ENCODE measurements around the gene FCHO2.

The FCHO2 gene

DNA sequence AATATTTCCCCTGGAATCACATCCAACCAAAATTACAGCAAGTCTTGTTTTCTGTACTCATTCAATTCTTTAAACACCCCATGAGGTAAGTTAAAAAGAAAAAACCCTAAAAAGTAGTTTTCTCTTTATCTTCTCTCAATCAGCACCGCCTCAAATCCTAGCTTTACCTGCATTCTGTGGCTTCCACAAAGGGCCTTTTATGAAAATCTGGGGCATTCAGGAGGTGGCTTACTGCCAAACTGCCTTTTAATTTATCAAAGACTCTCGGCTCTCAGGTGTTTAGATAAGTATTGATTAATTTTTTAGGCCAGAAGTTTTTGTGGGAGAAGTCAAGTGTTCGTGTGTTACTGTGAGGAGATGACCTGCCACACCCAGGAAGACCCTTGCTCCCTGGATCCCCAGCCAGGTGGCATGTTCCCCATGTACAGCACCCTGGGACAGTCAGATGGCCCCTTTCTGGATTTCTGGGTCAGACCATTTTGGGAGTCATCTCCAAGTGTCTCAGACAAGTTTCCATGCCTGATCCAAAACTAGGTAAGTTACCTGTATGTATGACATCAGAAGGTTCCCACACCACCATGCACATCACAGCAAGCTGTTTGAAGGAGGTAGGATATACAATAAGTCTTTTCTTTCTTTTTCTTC, 158.3 kb downstream of the FCHO2 start:
- DNase-seq, result no peak

DNA sequence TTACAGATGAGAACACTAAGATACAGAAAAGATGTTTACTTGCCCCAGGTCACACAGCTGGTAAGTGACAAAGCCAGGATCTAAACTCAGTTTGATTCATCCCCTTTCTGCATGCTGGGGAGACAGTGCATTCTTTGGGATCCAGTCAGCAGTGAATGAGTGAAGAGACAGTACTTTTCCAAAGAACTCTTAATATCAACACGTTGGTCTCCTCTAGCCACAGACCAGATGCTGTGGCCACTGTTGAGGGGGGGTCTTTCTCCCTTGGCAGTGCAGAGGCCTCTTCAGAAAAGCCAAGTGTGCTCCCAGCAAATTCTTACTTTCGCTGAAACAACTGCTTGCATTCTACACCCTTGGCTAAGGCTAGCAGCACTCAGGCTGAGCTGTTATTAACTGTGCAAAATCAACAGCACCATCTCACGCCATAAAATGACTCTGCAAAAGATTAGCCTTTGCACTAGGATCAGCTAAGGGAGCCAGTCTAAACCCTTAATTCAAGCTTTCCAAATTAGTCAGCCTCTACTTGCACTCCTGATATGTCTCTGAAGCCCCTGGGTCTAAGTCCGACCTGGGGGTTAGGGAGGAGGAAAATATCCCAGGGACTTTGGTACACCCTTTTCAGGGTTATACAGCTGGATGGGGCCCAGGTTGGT, 159.7 kb downstream of the FCHO2 start:
- no peak for DNase-seq

DNA sequence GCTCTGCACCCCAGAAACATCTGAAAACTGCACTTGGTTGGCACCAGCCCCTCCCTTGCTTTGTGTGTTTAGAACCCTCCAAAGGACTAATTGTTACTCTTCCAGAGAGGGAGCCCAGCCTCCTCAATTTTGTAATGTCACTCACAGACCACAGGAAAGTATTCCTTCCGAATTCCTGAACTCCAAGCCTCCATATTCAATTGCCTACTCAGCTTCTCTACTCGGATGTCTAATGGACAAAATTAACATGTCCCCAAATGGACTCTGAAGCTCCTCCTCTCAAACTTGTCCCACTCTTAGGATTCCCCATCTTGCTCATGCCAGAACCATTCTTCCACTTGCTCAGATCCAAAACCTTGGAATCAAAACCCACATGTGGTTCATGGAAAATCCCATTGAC, 160.7 kb downstream of the FCHO2 start:
- DNase-seq, result no peak

DNA sequence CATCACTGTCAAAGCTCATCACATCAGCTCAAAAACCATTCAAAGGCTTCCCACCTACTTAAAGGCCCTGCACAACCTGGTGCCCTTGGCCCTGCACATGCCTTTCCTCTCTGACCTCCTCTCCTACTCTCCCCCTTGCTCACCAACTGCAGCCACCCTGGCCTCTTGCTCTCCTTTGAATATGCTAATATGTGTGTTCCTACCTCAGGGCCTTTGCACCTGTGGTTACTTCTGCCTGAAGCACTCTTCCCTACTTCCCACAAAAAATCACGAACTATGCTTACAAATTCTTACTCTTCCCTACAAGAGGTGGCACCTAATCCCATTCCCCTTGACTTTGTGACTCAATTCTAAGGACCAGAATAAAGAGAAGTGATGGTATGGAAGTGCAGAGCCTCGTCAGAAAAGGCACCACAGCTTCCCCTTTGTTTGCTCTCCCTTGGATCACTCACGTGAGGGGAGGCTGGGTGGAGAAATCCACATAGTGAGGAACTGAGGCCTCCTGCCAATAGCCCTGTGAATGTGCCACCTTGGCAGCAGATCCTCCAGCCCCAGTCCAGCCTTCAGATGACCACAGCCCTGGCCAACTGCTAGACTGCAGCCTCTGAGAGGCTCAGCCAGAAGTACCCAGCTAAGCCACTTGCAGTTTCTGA, 161.4 kb downstream of the FCHO2 start:
- DNase-seq, result no peak

DNA sequence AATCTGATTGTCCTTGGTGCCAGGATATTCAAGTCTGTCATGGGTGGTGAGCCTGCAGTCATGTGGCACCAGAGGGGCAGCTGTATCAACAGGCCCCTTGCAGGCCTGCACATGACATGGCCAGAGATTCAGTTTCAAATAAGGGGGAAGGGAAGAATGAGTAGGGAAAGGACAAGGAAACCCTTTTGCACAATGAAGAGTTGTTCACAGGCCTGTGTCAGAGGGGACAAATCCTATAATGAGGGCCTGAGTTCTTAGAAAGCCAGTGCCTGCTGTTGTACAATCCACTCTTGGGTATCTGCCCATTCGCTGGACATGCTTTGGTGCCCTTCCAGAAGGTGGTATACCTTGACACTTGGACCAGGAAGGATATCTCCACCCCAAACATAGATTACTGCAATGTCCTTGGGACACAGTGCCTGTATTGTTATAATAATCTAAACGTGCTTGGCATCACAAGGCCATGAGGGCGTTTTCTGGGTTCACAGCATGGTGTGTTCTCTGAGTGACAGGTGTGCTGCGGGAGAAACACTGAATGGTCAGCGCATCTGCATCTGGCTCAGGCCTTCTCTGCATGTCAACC, 162.6 kb downstream of the FCHO2 start:
- no peak for DNase-seq

DNA sequence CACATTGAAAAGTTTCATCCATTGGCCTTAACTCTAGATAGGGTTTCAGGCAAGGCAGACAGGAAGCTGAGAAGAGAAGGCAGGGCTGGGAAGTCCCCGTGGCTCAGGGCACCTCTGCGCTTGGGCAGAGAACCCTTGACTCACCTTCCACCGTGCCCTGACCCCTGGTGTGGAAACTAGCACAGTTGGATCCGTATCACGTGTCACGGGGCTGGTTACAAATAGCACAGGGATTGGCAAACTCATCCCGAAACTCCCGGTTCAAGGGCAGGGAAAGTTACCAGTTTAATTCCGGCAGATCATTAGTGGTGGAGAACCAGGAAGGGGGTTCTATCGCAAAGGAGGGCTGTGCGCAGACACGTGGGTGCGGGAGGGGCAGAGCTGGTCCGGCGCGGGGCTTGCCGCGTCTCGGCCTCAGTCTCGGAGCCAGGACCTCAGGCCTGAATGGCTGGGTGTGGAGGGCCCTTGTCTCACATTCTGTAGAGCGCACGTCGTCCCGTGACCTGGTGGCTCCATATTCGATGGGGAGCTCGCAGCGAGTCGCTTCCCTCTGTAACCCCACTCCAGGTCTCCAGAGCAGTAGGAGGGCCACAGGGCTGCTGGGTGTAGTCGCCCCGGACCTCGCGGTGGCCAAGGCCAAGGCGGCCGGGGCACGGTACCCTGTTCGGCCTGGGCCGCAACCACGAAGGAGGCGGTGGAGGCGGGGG, 163.8 kb downstream of the FCHO2 start:
- DNase-seq, result no peak

DNA sequence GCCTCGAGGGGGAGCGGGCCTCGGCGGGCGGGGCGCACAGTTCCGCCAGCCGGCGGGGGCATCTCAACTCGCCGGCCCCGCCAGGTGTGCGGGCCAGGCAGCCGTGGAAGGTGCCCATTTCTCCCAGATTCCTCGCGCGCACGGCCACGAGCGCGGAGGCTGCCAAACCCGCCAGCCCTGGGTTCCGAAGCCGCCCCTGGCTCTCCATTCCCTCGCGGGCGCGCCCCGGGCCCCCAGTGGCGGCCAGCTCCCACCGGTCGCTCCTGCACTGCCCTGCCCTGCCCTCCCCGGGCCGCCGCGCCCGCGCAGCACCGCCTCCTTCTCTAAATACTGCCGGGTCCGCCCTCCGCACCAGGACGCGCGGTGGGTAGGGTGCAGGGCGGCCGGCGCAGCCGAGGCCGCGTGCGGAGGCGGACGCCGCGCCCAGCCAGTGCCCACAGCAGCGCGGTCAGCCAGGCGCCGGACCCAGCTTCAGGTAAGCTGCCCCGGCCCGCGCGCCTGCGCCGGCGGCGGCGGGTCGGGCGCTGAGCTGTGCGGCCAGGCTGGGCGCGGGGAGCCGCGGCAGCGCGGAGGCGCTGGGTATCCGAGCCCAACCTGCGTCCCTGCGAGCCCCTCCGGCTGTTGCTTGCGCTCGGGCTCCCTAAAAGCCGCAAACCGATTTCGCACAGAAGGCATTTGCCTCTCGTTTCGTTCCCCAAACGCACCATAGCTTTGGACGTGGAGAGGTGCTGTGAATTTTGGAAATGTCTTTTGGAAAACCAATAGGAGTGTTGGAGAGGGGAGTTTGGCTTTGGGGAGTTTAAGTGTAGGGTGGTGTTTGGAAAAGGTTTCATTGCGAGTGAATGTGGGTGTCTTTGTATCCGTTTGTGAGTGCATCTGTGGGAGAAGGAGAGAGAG, 164.6 kb downstream of the FCHO2 start, which contains the start of gene TMEM171:
Gene TMEM171, plus strand, starts transcription at position 354 of the 897 bp plus-strand sequence. CDS start 2,799 bp downstream, outside the sequence.
- DNase-seq, result no peak

DNA sequence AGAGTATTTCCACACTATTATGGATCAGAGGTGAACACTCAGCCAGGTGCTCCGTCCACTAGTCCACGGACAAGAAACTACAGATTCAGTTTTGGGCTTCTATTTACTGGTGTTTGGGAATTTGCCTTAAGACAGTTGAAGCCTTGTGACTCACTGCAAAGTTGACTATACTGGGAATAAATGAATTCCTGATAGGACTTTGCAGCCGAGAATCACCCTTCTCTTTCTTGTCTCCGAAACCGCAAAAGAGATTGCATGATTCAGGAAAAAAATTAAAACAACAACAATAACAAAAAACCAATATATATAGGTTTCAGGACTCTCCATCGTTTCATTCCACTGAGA, 165.2 kb downstream of the FCHO2 start:
- DNase-seq, result no peak

DNA sequence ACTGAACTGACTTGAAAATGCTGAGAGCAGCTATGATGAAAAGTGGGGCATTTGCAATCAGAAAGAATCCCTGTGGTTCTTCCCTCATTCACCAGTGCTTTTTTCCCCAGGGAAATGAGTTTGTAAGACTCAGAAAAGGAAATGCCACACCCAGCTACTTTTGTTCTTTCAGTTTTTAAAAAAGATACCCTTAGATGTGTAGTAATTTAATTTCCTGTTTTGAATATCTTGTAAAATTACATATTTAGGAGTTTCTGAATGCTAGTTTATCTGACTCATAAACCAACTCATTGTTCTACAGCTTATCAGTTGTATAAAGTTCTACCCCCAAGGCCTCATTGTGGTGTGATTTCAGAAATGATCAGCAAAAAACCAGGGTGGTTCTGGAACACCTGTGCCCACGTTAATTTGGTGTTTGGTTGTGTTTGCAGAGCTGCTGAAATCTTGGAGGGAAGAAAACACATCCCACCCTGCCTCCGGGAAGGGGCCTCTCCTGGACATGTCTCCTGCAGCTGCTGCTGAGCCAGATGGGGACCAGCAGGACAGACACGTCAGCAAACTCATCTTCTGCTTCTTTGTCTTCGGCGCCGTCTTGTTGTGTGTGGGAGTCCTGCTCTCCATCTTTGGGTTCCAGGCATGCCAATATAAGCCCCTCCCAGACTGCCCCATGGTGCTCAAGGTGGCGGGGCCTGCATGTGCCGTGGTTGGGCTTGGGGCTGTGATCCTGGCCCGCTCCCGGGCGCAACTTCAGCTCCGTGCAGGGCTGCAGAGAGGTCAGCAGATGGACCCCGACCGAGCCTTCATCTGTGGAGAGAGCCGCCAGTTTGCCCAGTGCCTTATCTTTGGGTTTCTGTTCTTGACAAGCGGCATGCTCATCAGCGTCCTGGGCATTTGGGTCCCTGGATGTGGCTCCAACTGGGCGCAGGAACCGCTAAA, 167.3 kb downstream of the FCHO2 start:
- no peak for DNase-seq

DNA sequence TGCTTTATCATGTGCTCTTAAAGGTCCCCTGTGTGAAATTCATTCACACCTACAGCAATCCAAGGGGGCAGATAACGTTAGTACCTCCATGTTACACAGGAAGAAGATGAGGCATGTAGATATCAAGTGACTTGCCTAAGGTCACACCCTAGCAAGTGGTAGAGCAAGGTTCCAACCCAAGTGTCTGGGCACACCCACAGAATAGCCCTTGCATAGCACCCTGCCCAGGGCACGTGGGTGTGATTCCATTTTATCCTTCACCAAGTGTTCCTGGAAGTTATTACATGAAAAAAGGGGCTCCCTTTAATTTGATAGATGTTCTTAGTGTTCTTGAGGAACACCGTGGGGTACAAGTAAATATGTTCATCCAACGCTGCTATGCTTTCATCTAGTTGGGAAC, 169.4 kb downstream of the FCHO2 start:
- no peak for DNase-seq

DNA sequence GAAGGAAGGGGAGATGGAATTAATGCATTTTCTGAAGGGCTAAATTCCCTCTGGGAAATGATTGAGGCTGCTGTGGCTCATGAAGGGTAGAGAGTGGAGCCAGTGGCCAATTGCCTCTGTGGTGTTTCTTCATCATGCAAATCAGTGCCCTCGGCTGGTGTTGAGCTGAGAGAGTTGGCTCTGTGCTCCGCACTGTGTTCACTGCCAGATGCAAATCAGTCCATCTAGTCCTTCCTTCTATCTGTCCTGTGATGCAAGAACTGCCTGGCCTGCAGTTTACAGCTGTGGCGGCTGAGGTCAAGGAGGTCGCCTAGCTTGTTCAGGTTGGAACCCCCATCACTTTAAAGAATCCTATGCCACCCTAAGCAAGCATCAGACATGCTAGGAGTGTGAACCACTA, 170.5 kb downstream of the FCHO2 start:
- DNase-seq, result no peak

DNA sequence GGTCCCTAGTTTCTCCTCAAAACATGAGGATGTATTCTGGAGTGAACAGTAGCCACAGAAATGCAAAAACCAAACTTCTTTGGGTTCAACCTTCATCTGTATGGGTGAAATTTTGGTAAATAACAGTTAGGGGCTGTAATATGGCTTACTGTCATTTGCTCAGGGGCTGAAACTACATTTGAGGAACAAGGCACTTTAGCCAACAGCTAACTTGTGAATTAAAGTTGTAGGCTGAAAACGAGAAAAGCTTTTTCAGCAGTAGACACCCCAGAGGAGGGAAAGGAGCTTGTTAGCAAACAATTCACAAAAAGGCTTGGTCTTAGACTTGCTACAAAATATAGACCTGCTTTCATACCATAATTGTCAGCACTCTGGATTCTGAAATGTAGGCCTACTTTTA, 171.1 kb downstream of the FCHO2 start:
- DNase-seq, result no peak

DNA sequence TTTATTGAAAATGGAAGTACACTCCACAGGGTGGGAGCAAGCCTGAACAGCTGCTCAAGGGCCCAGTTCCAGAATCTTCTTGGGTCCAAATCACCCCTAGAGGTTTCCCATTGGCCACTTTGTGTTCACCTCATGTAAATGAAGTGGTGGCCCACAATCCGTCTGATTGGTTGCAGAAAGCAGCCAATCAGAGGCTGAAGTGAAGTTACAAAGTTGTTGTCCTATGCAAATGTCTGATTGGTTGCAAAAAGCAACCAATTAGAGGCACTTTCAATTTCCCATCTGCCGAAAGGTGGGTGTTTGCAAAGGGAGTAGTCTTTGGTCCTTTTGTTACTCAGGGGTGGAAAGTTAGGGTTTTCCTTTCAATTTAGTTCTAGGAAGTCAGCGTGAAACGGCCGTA, 173.3 kb downstream of the FCHO2 start:
- no peak for DNase-seq

DNA sequence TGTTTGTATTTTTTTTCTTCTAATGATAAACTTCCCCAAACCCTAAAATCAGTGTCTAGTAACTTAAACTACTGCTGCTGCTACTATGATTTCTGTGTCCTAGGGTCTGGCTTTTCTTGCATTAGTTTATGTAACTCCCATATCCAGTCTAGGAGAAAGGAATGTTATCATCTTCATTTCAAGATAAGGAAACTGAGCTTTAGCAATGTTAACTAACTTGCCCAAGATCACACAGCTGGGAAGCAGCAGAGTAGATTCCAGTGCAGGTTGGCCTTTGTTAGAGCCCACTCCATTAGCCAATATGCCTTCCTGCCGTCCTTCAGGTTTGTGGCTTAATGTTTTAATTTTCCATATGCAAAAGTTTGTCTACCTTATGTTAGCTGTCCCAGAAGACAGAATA, 175.0 kb downstream of the FCHO2 start:
- DNase-seq, result no peak

DNA sequence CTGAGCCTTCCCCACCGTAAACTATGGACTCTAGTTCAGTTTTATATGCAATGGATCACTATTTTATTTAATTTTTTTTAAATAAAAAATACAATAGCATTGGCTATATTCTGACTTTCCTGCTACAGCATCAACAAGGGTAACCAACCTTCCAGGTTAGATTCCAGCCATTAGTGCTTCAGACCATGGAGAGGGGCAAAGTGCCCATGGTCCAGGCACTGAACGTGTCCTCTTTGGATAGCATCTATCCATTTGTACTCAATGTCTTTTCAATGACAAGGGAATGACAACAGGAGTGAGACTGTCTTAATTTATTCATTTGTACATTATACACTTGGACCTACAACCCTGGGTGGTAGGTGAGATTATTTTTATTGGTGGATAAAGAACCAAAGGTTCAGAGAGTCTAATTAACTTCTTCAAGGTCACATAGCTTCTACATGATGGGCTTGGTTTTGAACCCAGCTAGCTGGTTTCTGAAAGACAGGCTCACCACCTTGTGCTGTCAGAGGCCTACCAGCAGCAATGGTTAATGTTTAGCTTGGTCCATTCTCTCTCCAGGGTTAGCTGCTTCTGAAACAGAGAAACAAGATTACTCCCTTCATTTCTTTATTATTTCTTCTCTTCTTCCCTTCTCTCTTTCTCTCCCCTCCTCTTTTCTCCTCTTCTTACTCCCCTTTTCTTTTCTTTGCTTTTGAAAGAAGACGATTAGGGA, 176.0 kb downstream of the FCHO2 start:
- DNase-seq, result no peak

DNA sequence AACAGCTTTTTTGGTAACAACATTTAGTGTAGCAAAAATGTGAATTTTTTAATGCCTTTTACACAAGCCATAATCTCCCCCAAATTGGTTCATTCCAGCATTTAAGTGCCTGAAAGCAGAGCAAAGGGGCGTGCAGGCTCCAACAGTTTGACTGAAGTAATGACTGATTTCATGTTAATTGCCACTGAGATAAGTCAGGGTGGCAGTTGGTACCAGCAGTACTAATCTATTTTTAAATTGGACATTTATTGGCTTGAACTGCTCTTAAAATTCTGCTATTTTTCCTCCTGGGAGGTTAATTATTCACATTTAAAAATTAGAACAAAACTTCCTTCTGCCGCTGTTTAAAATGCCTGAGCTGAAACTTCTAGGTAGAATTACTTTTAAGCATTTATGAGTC, 176.9 kb downstream of the FCHO2 start:
- no peak for DNase-seq

DNA sequence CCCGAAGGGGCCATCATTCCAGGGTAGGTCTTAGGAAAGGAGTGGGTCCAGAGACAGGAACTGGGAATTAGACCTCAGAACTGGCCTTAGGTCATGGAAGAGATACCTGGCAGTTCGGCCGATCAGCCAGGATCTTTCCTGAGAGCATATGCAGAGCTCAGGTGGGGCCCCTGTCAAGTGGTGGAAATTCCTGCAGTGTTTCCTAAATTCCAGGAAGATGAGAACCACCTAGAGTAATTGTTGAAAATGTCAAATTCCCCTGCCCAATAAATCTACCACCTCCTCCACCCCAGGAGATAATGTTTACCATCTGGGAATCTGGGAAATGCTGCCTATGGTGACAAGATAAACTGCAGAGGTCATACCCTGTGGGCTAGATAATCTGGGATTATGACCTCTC, 179.2 kb downstream of the FCHO2 start:
- DNase-seq, result no peak

DNA sequence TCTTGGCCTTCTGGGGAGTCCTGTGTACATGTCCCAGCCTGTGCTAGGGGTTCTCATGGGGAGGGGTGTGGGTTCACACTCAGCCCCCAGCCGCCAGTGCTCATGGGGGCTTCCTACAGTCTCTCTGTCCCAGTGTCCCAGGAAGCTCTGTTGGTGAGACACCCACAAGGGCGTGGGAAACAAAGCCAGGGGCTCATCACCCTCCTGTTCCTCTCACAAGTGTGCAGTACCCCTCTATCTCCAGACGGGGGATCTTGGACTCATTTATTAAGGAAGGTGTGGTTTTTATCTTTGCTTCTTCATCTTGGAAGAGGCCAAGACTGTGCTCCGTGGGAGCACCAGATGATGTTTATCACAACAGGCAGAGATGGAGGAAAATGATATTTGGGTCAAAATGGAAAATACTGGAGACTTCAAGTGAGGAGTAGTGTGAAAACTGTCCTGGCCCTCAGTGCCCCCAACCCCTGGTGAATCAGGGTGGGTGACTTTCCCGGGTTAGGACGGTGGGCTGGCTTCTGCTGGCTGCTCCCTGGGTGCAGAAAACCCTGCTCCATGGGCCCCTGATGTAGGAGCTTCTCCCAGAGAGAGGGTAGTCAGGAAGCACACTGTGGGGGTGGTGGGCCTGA, 179.7 kb downstream of the FCHO2 start:
- no peak for DNase-seq

DNA sequence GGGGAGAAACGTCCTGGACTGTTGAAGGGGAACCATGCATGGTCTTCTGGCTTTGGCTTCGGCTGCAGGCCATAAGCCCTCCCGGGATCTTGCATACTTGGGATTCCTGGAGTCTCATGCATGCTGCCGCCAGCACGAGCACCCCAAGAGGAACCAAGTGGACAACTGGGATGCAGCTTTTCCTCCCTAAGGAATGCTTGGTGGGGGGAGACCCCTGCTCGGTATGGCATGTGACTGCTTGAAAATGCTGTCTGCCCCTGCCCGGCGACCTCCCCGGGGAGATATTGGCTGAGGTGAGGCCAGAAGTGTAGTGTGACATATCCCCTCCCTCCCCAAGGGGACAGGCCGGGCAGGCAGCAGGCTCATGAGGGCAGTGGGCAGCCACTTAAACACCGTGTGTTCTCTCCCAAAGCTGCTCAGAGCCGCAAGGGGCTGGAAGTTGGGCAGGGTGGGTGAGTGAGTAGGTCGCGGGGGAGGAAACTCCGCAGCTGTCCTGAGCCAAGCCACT, 180.3 kb downstream of the FCHO2 start:
- DNase-seq, result no peak
